NCI-H128 (cell line): Measurements from ENCODE around the gene PRR18.

Source experiments
- DNase-seq: peaks from one replicate; lab custom pipeline; 2025; ENCODE audit not compliant: unreplicated experiment; lab: John Stamatoyannopoulos, UW

Gene PRR18

GRCh38 chr6:166306378-166307081 is 1.7 kb downstream of the PRR18 start:
- no peak for DNase-seq

- DNase-seq = no peak
Measured at GRCh38 chr6:166305562-166306117, 2.6 kb downstream of the PRR18 start.

DNA sequence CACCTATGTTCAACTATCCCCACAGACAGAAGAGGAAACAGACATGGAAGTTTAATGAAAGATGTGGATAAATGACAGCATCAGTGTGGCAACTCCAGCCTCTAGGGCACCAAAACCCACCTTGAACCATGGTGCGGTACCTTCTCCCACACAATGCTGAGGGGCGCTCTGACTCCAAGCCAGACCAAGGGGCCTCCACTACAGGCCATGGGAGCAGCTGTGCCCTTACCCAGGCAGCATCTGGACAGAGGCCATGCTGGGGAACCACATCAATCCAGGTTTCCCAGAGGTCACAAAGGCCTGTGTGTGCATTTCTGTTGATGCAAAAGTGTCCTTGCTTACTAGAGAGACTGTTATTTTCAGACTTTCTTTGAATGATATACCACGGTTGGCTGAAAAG is 4.1 kb downstream of the PRR18 start:
- DNase-seq = no peak

GRCh38 chr6:166301611-166302529 is 6.3 kb downstream of the PRR18 start:
- no peak for DNase-seq

DNA sequence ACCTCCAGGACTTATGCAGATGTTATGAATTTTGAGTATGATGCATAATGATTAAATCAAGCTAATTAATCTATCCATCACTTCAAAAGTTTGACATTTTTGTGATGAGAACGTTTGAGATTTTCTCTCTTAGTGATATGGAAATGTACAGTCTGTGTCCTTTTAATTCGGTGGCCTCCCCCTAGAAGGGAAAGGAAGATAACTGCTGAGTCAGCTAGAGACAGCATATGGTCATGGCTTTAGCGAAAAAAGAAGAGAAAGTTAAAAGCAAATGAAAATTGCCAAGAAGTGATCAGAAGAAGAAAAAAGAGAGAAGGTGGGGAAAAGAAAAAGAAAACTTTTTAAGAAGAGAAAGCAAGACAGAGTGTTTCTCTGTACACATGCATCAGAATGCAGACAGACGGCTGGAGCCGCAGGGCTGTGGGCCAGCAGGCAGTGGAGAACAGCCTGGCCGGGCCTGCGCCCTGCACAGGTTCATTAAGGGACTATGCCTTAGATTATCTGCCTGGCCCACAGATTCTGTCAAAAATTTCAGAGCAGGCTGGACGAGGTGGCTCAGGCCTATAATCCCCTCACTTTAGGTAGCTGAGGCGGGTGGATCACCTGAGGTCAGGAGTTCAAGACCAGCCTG is 7.7 kb downstream of the PRR18 start:
- DNase-seq = no peak

DNA sequence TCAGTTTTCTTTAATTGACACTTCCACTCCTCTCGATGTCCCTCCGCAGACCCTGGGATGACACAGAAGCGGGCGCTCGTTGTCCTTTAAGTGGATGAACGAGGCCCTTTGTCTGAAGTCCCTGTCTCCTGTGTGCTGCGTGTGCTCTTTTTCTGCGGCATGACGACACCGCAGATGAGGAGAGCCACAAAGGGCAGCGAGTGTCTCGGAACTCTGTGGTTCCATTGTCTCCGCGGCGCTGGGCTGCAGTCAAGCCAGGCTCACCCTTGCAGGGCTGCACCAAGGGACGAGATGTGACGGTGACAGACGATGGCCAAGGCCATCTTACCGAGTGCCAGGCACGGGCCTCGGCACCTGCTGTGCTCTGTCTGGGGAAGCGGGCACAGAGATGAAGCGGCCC is 10.6 kb downstream of the PRR18 start:
- DNase-seq = no peak

DNA sequence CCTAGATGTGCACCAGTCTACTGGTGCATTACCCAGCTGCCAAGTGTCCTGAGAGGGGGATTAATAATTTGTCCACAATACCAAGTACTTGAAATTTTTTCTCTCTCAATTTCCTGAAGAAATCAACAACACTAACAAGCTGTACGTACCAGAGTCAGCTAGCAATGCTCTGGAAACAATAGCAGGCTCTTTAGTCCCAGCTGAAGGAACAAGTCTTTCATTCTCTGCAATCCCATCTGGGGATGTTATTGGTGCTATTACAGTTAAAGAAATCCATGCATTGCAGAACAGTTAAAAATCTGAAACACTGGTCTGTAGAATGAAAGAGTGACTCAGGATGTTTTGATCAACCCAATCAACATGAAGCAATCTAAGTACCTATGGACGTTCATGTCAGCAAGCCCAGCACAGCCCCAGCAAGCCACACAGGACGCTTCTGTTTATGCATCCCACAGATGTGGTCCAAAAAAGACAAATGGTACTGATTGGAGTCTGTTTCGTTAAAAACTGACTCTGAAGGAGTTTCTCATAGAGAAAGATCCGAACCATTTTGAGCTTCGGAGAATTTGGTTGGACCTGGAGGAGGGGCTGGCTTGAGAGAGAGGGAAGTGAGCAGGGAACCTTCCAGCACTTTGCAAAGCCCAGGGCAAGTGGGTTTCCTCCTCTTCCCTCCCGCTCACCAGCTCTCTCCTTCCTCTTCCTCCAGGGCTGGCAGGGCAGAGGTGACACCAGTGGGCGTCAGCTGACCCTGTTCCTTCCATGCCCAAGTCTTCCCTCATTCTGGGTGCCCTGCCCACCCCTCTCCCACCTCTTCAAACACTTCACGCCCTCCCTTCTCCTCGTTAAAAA is 11.9 kb downstream of the PRR18 start:
- DNase-seq = no peak

GRCh38 chr6:166293731-166294584 is 14.2 kb downstream of the PRR18 start:
- DNase-seq = no peak

- DNase-seq = no peak
Measured at GRCh38 chr6:166289207-166290060, 18.8 kb downstream of the PRR18 start.

GRCh38 chr6:166286839-166287271 is 21.3 kb downstream of the PRR18 start:
- DNase-seq = no peak

GRCh38 chr6:166285233-166285632 is 23.0 kb downstream of the PRR18 start:
- DNase-seq = no peak

DNA sequence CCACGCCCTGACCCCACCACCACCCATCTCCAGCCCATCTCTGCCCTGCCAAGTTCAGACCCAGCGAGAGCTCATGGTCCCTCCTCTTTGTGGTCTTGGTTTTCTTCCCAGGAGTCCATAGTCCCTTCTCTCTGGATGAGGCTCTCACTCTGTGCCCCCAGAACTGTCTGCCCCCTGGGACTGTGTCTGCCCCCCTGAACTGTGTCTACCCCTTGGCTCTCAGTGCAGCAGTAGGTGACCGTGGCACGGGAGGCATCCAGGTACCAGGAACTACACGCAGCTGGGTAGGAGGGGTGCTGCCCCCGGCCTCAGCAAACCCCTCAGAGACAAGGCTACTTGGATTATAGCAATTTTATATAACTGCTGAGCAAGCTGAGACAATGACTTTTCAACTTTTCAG is 23.6 kb downstream of the PRR18 start:
- DNase-seq = no peak

DNA sequence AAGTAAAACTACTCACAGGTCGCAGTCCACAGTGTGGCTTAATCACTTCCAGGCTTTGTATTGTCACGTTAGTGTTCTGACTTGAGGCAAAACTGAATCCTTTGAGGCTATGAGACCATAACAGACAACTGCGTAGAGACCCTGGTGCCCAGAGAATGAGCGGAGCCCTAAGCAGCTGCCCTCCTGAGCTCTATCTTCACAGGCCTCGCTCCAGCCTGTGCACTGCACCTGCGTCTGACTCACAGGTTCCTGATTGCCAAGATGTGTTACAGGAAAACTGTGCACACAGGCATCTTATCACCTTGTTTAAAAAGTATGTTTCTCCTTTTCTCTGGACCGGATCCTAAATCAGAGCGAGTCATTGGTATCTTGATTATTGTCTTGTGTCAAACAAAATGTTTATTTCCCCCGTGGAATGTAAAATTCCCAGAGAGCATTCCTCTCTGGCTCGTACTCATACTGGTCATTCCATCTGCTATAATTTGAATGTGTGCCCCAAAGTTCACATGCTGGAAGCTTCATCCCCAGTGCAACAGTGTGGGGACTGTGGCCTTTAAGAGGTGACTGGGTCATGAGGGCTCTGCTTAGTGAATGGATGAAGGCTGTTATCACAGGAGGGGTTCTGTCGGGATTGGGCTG is 25.7 kb downstream of the PRR18 start:
- no peak for DNase-seq

GRCh38 chr6:166281104-166281503 is 27.1 kb downstream of the PRR18 start:
- DNase-seq = no peak

DNA sequence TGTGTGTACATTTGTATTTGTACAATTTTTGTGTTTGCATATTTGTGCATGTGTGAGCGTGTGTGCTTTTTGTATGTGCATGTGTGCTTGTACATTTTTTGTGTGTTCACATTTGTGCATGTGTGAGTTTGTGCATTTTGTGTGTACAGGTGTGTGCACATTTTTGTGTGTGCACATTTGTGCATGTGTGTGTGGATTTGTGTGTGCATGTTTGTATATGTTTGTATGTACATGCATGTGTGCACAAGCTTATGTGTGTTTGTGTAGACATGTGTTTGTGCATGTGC is 28.9 kb downstream of the PRR18 start:
- no peak for DNase-seq

- no peak for DNase-seq
Measured at GRCh38 chr6:166278579-166279392, 29.4 kb downstream of the PRR18 start.

GRCh38 chr6:166277892-166278578 is 30.2 kb downstream of the PRR18 start:
- DNase-seq = no peak
